ENCODE data around the gene ADD1. TPM values are rescaled to one million over a fixed set of nuclear protein-coding genes. Genes with fewer than 3 reads are reported as not detected.

The ADD1 gene
- total RNA-seq, 1 experiment from 2014 or later: 163 TPM

GRCh38 chr4:2949782-2950125 lies 106.1 kb downstream of the ADD1 start:
- no peaks in the 10 kb centered on the region for H3K4me1 Mint-ChIP-seq
- Histone ChIP-seq H3K27me3 (ENCODE audit: insufficient read depth, low read length) (no peaks in the 10 kb centered on the region), H2BK15ac (ENCODE audit: low read depth, low read length) (no peak overlapping the region), H3K9me3 (ENCODE audit: control insufficient read depth, low read depth, low read length) (no peaks in the 10 kb centered on the region), H2AFZ (ENCODE audit: low read length) (no peak overlapping the region), H3K79me2 (ENCODE audit: insufficient read depth, low read length) (no peaks in the 10 kb centered on the region), H3K4me1 (ENCODE audit: insufficient read depth, low read length) (no peaks in the 10 kb centered on the region), H2BK12ac (ENCODE audit: insufficient read length, low read depth, low read length) (no peak overlapping the region), H2BK20ac (ENCODE audit: low read depth, low read length, poor library complexity, severe bottlenecking) (no peak overlapping the region), H4K91ac (ENCODE audit: insufficient read length, low read depth, low read length) (no peak overlapping the region), H3T11ph (ENCODE audit: low read length) (no peak overlapping the region), H3K79me1 (ENCODE audit: insufficient read depth, low read depth, low read length, poor library complexity, severe bottlenecking) (no peaks in the 10 kb centered on the region), H2BK120ac (ENCODE audit: low read depth, low read length, poor library complexity, severe bottlenecking) (no peak overlapping the region), H3K9ac (ENCODE audit: extremely low read depth, insufficient read length, low read length) (no peak overlapping the region), H4K20me1 (ENCODE audit: control insufficient read depth, insufficient read depth, insufficient read length) (no peaks in the 10 kb centered on the region), H2BK5ac (ENCODE audit: insufficient read length, low read length) (no peak overlapping the region), H3K4ac (ENCODE audit: low read depth, low read length) (no peak overlapping the region), H3K56ac (ENCODE audit: insufficient read length, low read depth, low read length) (no peak overlapping the region), H3K4me2 (ENCODE audit: insufficient read depth, insufficient read length, low read length) (no peak overlapping the region), H4K5ac (ENCODE audit: insufficient read length, low read depth, low read length) (no peak overlapping the region), H4K8ac (replicated peaks; ENCODE audit: insufficient read length, low read depth, low read length) (no peak overlapping the region), H3K23me2 (ENCODE audit: insufficient read length, low read depth, low read length, poor library complexity, severe bottlenecking) (no peaks in the 10 kb centered on the region), H3K18ac (ENCODE audit: insufficient read length, low read depth, low read length) (no peak overlapping the region), H3K14ac (ENCODE audit: insufficient read depth, low read length) (no peak overlapping the region), H2AK5ac (ENCODE audit: insufficient read length, low read length) (no peak overlapping the region), H3K23ac (ENCODE audit: insufficient read length, low read depth, low read length) (no peak overlapping the region), H3K27ac (ENCODE audit: insufficient read length, low read depth, low read length) (no peak overlapping the region)
- H3K27ac Mint-ChIP-seq: no peak overlapping the region
- no peak for DNase-seq
- H3K4me3 Mint-ChIP-seq: no peak overlapping the region
- no peaks in the 10 kb centered on the region for H3K27me3 Mint-ChIP-seq (ENCODE audit: low read depth)
- H3K9me3 Mint-ChIP-seq: peaks cover 5 to 9% of the 10 kb centered on the region in 2 experiments
- no peak for TF ChIP-seq CTCF (conservative IDR thresholded peaks at IDR 0.05)
- peaks cover 81 to 94% (median 93%) of the 10 kb centered on the region in 3 experiments for H3K36me3 Mint-ChIP-seq (ENCODE audit: insufficient read depth in 1 of 3, low read depth in 3 of 3)
- WGBS (ENCODE audit: extremely low coverage, insufficient read length, low lambda C conversion rate): no CpG with 5 or more reads among the region's 11 CpGs
